Natural killer cell (primary cell): ENCODE measurements around the gene KCNT2. TPM values are rescaled to one million over a fixed set of nuclear protein-coding genes. Genes with fewer than 3 reads are reported as not detected.
"Not testable (repeated sequence)": the region's sequence is repeated elsewhere in the genome, so short reads cannot be mapped to it uniquely, and the experiment has no call there.

Experiments used
- ATAC-seq, 3 donors: fragments of 150-1000 bp in 2 of 3; fragments of 200-7000 bp in 1 of 3; cut with Tn5 transposase; 1 replicate in 1 of 3; 2 replicates in 2 of 3; pipeline ENCODE4 v1.10.0; 2021; ENCODE audit warnings: mild to moderate bottlenecking in 2 of 3, moderate library complexity in 2 of 3
- DNase-seq, 2 donors: peaks; one replicate each; pipeline versions ENCODE4 v3.0.0 to v3.0.0-alpha.2; 2013 to 2021; ENCODE audit warnings: mixed read lengths in 1 of 2
- H3K27ac ChIP-seq: one replicate; pipeline ENCODE4 v1.5.1; 2013; ENCODE audit warnings: mild to moderate bottlenecking, low read length
- H3K27me3 ChIP-seq: one replicate; pipeline ENCODE4 v1.6.1; 2013; ENCODE audit warnings: low read length; ENCODE audit not compliant: control insufficient read depth, insufficient read depth
- H3K36me3 ChIP-seq: one replicate; pipeline ENCODE4 v1.6.1; 2013; ENCODE audit warnings: low read length; ENCODE audit not compliant: control insufficient read depth, insufficient read depth
- H3K4me1 ChIP-seq: one replicate; pipeline ENCODE4 v1.6.1; 2013; ENCODE audit warnings: low read length; ENCODE audit not compliant: control insufficient read depth, insufficient read depth
- H3K4me3 ChIP-seq: one replicate; pipeline ENCODE4 v1.5.1; 2013; ENCODE audit warnings: low read length
- H3K9me3 ChIP-seq: one replicate; pipeline ENCODE4 v1.6.1; 2013; ENCODE audit warnings: low read length; ENCODE audit not compliant: control insufficient read depth, insufficient read depth
- H3K27ac Mint-ChIP-seq, 2 donors: one replicate each; pipeline ENCODE4 v1.8.0; 2022; ENCODE audit warnings: mild to moderate bottlenecking in 2 of 2, mixed read lengths in 2 of 2, moderate library complexity in 1 of 2
- H3K27me3 Mint-ChIP-seq, 2 donors: one replicate each; pipeline ENCODE4 v1.8.0; 2022; ENCODE audit warnings: low read depth in 2 of 2, mixed read lengths in 2 of 2
- H3K36me3 Mint-ChIP-seq: one replicate; pipeline ENCODE4 v1.8.0; 2022; ENCODE audit warnings: mixed read lengths
- H3K4me1 Mint-ChIP-seq, 2 donors: one replicate each; pipeline ENCODE4 v1.8.0; 2022; ENCODE audit warnings: mixed read lengths in 2 of 2
- H3K4me3 Mint-ChIP-seq: one replicate; pipeline ENCODE4 v1.8.0; 2022; ENCODE audit warnings: mild to moderate bottlenecking, moderate library complexity, mixed read lengths
- H3K9me3 Mint-ChIP-seq, 2 donors: one replicate each; pipeline ENCODE4 v1.8.0; 2022; ENCODE audit warnings: mixed read lengths in 2 of 2
- CTCF ChIP-seq: fragments of 200-600 bp; IDR thresholded peaks from one replicate; pipeline ENCODE4 v1.8.0; 2022; ENCODE audit warnings: antibody characterized with exemption
- WGBS: methylation state at CpG from one replicate; pipeline ENCODE4 v1.1.7; 2013; ENCODE audit warnings: missing lambda C conversion rate; ENCODE audit not compliant: insufficient coverage; 5-methylcytosine and 5-hydroxymethylcytosine counted together
- intact Hi-C: fragments of 100-400 bp; cut with micrococcal nuclease; formaldehyde crosslinking; loops from one replicate; pipeline ENCODE4 v1.14.2; 2022
- total RNA-seq, 4 donors: library from RNA; stranded (reverse); fragments of 120-200 nt in 1 of 4; gene quantifications; one replicate each; pipeline versions ENCODE4 v1.2.3 to v1.2.4, GENCODE V29; 2013 to 2022

The KCNT2 gene
- total RNA-seq, 3 donors from 2014 or later (not counting 1 experiment from before 2014, with no cell fraction given), result not detected

- TF ChIP-seq CTCF, result no peak
- peaks cover 4 to 8% of the 10 kb centered on the region in 2 donors for H3K9me3 Mint-ChIP-seq
- Histone ChIP-seq H3K27me3 (no peaks in the 10 kb centered on the region), H3K36me3 (no peaks in the 10 kb centered on the region), H3K9me3 (no peaks in the 10 kb centered on the region), H3K4me3 (no peak overlapping the region), H3K27ac (no peak overlapping the region), H3K4me1 (no peaks in the 10 kb centered on the region)
- no peaks in the 10 kb centered on the region for H3K27me3 Mint-ChIP-seq
- no peak overlapping the region for H3K27ac Mint-ChIP-seq
- H3K4me1 Mint-ChIP-seq, result no peaks in the 10 kb centered on the region
- ATAC-seq (no peak), DNase-seq (no peak)
- intact Hi-C loops, result no loop called here
- no peak overlapping the region for H3K4me3 Mint-ChIP-seq
- WGBS, result 81% methylated on average over 3 of the region's 6 CpGs
- no peaks in the 10 kb centered on the region for H3K36me3 Mint-ChIP-seq
Measured at GRCh38 chr1:196271212-196271947, 336.9 kb downstream of the KCNT2 start.

GRCh38 chr1:196263086-196263485 lies 345.2 kb downstream of the KCNT2 start:
- H3K9me3 ChIP-seq, H3K36me3 Mint-ChIP-seq, H3K4me3 Mint-ChIP-seq, H3K27ac Mint-ChIP-seq, H3K4me3 ChIP-seq, H3K4me1 Mint-ChIP-seq, ATAC-seq, intact Hi-C loops, H3K36me3 ChIP-seq, H3K27ac ChIP-seq, H3K27me3 Mint-ChIP-seq, DNase-seq, H3K4me1 ChIP-seq, H3K27me3 ChIP-seq: not testable (repeated sequence)
- 90% methylated on average over 2 of the region's 4 CpGs for WGBS
- H3K9me3 Mint-ChIP-seq, result peaks cover 14% of the 10 kb centered on the region in 2 donors

GRCh38 chr1:196260270-196260669 lies 348.0 kb downstream of the KCNT2 start:
- no peak for TF ChIP-seq CTCF
- no peaks in the 10 kb centered on the region for H3K9me3 ChIP-seq
- H3K27ac Mint-ChIP-seq, result no peak overlapping the region
- no peaks in the 10 kb centered on the region for H3K36me3 Mint-ChIP-seq
- H3K27ac ChIP-seq, result no peak overlapping the region
- intact Hi-C loops, result no loop called here
- H3K36me3 ChIP-seq, result no peaks in the 10 kb centered on the region
- H3K4me3 Mint-ChIP-seq, result no peak overlapping the region
- H3K27me3 ChIP-seq, result no peaks in the 10 kb centered on the region
- no peaks in the 10 kb centered on the region for H3K27me3 Mint-ChIP-seq
- H3K4me3 ChIP-seq, result no peak overlapping the region
- ATAC-seq (no peak), DNase-seq (no peak)
- H3K9me3 Mint-ChIP-seq, result peaks cover 7 to 11% of the 10 kb centered on the region in 2 donors
- H3K4me1 ChIP-seq, result no peaks in the 10 kb centered on the region
- no peaks in the 10 kb centered on the region for H3K4me1 Mint-ChIP-seq

- Mint-ChIP-seq H3K4me1 (no peaks in the 10 kb centered on the region), H3K36me3 (no peaks in the 10 kb centered on the region), H3K4me3 (no peak overlapping the region), H3K9me3 (peaks cover 7% of the 10 kb centered on the region in 2 donors), H3K27me3 (no peaks in the 10 kb centered on the region), H3K27ac (no peak overlapping the region)
- H3K36me3 ChIP-seq, result no peaks in the 10 kb centered on the region
- H3K27ac ChIP-seq, result no peak overlapping the region
- H3K9me3 ChIP-seq, result no peaks in the 10 kb centered on the region
- no peak overlapping the region for H3K4me3 ChIP-seq
- WGBS, result no CpG with 5 or more reads among the region's 2 CpGs
- no peak for ATAC-seq
- TF ChIP-seq CTCF, result no peak
- no peak for DNase-seq
- no peaks in the 10 kb centered on the region for H3K27me3 ChIP-seq
- intact Hi-C loops, result no loop called here
- H3K4me1 ChIP-seq, result no peaks in the 10 kb centered on the region
Measured at GRCh38 chr1:196259316-196259715, 348.9 kb downstream of the KCNT2 start.
